NOMO-1 treated with dmso at 0.1 percent for 144 hours (cell line): ENCODE data around the gene ARFGAP3.
"Not testable (repeated sequence)": the region's sequence is repeated elsewhere in the genome, so short reads cannot be mapped to it uniquely, and the experiment has no call there.

Experiments
- DNase-seq: peaks from one replicate; lab custom pipeline; 2025; ENCODE audit not compliant: unreplicated experiment; lab: John Stamatoyannopoulos, UW

The ARFGAP3 gene

GRCh38 chr22:42770941-42771647, 86.0 kb downstream of the ARFGAP3 start:
- DNase-seq = no peak

DNA sequence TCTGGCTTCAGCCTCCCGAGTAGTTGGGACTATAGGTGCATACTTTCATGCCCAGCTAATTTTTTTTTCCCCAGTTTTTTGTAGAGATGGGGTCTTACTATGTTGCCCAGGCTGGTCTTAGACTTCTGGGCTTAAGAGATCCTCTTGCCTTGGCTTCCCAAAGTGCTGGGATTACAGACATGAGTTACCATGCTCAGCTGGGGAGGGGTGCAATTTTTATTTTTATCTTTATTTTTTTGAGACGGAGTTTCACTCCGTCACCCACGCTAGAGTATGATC, 86.7 kb downstream of the ARFGAP3 start:
- no peak for DNase-seq

- peak; percentile 19 for DNase-seq
Observed at GRCh38 chr22:42769574-42770447, 87.3 kb downstream of the ARFGAP3 start.

DNA sequence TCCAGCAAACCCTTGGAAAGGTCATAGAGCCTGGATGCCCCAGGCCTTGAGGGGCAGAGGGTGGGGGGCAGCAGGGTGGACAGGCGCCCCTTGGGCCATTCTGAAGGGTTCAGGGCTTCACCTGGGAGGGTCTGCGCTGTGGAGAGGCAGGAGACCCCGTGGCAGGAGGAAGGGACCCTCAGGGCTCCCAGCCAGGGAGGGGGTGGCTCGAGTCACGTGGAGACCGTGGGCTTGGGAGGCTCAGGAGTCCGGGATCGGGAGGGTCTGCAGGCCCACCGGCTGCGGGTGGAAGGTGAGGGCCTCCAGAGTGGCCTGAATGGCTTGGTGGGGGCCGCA, 87.9 kb downstream of the ARFGAP3 start:
- no peak for DNase-seq

GRCh38 chr22:42768385-42769035, 88.6 kb downstream of the ARFGAP3 start:
- DNase-seq = no peak

GRCh38 chr22:42766860-42767259, 90.2 kb downstream of the ARFGAP3 start:
- DNase-seq = no peak

- DNase-seq = no peak
Observed at GRCh38 chr22:42764895-42765363, 92.1 kb downstream of the ARFGAP3 start.

- no peak for DNase-seq
Observed at GRCh38 chr22:42763965-42764480, 93.0 kb downstream of the ARFGAP3 start.

- DNase-seq = no peak
Observed at GRCh38 chr22:42760806-42761565, 96.1 kb downstream of the ARFGAP3 start.

DNA sequence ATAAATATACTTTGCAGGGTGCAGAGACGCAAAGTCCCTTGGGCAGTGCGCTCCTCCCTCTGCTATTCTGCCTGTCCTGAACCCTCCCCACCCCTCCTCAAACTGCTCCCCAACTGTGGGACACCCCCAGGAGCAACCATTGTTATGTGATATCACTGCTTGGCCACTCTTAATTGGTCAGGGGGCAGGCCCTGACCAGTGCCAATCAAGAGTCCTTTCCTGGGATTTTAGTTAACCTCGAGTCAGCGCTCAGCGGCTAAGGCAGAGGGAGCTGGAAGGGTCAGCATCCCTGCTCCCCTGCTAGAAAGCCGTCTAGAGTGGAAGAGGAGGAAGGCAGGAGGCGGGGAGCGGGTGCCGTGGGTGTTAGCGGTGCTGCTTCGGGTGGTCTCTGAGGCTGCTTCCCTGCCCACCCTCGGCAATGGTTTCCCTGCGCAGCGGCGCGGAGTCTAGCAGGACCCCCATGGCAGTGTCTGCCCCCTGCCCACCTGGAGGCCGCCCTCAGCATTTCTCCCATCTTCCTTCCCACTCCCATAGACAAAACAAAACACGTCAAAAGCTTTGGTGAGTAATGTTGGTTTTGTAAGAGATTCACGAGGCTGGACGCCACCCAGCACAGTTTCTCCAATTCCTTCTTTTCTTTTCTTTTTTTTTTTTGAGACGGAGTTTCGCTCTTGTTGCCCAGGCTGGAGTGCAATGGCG, 98.0 kb downstream of the ARFGAP3 start:
- DNase-seq = no peak

DNA sequence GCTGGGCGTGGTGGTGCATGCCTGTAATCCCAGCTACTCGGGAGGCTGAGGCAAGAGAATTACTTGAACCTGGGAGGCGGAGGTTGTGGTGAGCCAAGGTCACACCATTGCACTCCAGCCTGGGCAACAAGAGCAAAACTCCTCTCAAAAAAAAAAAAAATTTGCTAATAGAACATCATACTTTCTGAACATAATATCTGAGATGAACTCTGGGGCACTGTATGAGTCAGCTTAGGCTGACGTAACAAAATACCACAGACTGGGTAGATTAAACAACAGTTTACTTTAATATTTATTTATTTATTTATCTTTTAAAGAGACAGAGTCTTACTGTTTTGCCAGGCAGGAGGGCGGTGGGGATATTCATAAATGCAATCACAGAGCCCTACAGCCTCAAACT, 101.5 kb downstream of the ARFGAP3 start:
- DNase-seq = not testable (repeated sequence)

- DNase-seq = not testable (repeated sequence)
Observed at GRCh38 chr22:42755121-42755520, 102.0 kb downstream of the ARFGAP3 start.

- no peak for DNase-seq
Observed at GRCh38 chr22:42754658-42755057, 102.4 kb downstream of the ARFGAP3 start.

- no peak for DNase-seq
Observed at GRCh38 chr22:42752912-42753311, 104.2 kb downstream of the ARFGAP3 start.

DNA sequence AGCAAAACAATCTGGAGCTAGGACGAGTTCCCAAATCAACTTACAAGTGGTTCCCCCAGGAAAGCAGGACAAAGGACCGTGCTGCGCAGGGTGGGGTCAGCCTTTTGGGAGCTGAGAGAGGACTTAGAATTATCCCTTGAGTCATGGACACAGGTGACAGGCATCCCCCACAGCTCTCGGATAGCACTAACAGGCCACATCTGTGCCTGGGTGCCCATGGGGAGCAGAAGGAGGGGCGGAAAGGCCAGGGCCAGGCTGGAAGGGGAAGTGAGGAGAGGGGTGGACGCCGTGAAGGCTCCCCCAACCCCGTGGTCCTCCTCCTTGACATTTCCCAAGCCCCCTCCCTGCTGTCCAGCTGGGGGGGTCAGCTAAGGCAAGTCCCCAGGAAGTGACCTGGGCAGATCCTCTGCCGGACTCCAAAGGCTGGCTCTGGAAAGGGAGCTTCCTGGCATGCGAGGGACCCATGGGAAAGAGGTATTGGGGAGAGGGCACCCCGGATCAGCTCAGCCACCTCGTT, 104.8 kb downstream of the ARFGAP3 start:
- no peak for DNase-seq

- DNase-seq = not testable (repeated sequence)
Observed at GRCh38 chr22:42750421-42750820, 106.7 kb downstream of the ARFGAP3 start.

DNA sequence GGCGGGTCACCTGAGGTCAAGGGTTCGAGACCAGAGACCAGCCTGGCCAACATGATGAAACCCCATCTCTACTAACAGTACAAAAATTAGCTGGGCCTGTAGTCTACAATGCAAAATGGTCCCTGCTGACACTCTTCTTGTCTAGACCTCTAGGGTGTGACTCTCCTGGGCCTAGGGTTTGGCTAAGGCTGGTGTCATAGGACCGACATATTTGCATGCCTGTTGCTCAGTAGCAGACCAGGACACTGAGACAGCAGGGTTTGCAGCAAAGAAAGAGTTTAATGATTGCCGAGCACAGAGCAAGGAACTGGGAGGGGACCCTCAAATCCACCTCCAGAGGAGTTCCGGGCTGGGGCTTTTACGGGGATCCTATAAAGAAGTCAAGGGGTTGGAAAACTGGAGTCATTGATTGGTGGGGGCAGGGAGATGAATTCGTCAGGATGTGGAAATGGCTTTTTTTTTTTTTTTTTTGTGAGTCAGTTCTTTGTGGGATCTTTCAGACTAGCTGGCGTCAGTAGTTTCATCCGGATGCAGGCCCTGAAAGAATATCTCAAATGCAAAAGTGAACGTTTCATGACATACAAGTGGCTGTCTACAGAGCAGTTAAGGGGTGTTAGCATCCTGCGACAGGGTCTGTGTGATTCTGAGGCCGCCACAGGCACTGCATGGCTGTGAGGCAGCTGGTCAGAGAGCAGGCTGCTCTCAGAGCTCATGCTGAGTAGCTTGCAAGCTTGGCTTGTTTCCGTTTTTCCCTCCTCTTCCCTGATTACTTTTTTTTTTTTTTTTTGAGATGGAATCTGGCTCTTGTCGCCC, 109.2 kb downstream of the ARFGAP3 start:
- DNase-seq = no peak
